GM19193 (cell line): ENCODE measurements around the gene ATP2B1.

Experiments
- POLR2A ChIP-seq: IDR thresholded peaks from 4 replicates; pipeline ENCODE4 v1.6.1; 2011; ENCODE audit not compliant: insufficient read depth, insufficient read length; ENCODE audit errors: extremely low read depth

The ATP2B1 gene

DNA sequence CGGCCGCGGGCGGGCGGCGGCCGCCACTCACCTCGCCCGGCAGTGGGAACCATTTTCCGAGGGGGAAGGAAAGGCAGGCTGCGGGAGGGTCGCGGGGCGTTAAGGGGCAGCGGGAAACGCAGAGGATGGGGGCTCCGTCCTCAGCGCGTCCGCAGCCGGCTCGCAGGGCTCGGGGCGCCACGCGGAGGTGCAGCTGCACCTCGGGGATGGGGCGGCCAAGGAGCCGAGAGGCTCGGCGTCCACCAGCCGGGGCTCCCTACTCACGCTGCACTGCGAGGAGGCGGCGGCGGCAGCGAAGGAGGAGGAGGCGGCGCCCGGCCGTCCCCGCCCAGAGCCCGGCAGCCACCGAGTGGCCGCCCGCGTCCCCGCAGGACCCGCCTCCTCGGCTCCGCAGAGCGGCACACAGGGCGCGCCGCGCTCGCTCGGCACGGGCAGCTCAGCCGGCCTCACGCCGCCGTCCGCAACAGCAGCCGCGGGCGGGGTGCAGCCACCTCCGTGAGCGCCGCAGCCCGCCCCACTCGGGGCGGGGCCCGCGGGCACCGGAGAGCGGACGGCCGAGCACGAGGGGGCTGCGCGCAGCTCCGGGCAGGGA, at the start of gene ATP2B1:
ATP2B1 (minus strand) TSS at position 274 of the 592 bp plus-strand sequence. CDS start 52,952 bp downstream, outside the sequence.
- peak; percentile 96 for TF ChIP-seq POLR2A

DNA sequence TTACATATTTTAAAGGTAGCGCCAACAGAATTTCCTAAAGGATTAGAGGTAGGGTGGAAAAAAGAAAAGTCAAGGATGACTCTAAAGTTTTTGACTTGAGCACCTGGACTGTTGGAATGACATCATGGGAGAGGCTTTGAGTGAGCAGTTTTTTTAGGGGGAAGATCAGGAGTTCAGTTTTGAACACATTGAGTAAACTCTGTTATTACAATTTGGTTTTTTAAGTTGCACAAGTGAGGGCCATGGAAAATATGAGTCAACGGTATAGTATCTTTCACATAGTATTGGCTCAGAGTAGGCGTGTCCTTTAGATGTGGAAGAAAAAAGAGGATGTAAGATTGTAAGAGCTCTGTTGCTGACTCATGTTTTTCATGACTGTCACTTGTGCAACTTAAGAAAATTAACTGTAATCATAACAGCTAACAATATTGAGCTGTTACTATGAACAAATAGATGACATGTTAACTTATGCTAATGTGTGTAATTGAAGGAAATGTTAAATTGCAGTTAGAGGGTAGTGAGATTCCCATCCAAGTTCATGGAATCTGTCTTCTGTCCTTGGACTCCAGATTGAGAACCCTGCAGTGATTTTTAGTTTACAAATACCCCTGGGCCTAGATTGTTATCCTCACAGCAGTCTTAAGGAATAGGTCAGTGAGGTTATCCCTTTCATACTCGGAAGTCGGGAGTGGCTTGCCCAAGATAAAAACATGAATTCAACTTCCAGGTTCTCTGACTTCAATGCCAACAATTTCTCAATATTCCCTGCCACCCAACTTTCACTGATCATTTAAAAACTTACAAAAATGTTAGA, 48.2 kb upstream of the ATP2B1 start:
- no peak for TF ChIP-seq POLR2A

DNA sequence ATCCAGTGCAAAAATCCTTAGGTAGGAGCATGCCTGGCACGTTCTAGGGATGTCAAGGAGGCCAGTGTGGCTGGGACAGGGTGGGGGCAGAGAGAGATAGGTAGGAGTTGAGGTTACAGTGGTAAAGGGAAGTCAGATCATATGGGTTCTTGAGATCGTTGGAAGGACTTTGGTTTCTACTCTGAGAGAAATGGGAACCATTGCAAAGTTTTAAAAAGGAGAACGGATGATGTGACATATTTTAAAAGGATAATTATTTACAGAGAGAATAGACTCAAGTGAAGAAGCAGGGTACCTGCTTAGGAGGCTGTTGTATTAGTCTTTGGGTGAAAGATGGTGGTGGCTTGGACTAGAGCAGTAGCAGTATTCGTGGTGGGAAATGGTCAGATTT, 47.6 kb upstream of the ATP2B1 start:
- no peak for TF ChIP-seq POLR2A

DNA sequence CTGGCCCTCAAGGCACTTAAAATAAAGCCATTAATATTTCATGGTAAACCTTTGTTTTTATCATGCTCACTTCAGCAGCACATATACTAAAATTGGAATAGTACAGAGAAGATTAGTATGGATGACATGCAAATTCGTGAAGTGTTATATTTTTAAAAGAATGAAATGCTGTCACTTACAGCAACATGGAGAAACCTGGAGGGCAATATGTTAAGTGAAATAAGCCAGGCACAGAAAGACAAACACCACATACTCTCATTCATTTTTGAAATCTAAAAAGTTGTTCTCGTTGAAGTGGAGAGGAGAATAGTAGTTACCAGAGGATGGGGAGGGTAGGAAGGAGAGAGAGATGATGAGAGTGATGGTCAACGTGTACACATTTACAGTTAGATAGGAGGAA, 45.4 kb upstream of the ATP2B1 start:
- TF ChIP-seq POLR2A = no peak

DNA sequence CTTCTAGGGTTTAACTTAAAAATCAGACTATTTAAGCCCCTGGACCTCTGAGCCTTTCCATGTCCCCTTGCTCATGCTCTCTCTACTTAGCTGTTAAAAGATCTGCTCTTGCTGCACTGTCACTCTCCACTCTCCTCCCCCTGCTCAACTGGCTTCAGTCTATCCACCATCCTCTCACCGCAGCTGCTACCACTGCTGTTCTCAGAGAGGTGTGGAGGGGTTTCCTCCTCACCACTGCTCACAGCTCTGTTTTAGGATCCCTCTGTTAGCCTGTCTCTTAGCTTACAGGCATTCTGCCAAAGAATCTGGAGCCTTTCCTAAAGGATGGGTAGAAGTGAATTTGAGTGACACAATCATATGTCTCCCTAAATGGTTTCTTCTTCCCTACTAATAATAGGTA, 43.7 kb upstream of the ATP2B1 start:
- no peak for TF ChIP-seq POLR2A

DNA sequence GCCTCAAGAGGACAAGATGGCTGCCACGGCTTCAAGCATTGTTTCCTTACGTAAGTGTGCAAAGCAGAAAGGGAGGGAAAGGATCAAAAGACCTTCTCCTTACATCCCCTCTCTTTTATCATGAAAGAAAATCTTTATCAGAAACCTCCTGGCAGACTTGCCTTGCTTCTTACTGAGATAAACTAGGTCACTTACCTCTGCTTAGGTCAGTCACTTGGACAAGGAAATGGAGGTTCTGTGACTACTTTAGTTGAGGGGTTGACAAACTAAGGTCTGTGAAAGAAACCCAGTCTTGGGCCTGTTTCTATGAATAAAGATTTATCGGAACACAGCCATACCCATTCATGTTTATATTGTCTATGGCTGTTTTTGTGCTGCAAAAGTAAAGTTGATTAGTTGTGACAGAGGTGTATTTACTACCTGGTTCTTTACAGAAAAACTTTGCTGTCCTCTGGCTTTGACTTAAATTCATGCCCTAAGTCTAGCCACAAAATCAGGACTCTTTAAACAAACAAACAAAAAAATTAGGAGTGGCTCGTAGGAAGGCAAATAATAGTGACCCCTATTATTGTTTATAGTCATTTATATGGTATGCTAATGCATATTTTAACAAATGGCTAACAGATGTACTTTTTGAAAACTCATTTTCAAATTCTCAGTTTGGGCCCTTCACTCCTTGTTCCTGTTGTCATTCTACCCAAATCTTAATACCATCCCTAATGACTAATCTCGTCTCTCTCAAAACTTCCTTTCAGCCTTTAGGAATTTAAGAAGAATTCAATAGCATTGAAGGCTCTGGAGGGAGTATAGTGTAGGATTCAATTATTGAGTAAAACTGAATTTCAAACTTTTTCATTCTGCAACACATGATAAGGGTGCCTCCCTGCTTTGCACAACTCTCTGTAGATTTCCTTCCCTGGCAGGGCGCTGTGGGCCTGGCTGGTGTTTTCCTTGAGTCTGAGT, 42.0 kb upstream of the ATP2B1 start:
- no peak for TF ChIP-seq POLR2A

DNA sequence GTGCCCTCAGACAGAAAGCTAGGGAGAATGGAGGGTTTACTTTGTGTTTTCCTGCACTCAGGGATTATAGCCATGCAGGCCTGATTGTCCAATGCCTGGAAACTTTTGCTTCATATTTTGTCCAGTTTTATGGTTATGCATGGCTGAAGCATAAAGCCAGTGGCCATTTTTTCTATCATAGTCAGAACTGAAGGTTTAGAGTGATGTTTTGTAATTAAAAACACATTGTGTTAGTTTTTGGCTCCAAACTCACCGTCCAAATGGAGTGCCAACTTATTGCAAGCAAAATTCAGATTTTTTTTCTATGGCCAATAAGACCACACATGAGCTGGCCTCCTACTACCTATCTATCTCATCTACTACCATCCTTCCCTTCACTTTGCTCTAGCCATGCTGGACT, 40.2 kb upstream of the ATP2B1 start:
- no peak for TF ChIP-seq POLR2A

DNA sequence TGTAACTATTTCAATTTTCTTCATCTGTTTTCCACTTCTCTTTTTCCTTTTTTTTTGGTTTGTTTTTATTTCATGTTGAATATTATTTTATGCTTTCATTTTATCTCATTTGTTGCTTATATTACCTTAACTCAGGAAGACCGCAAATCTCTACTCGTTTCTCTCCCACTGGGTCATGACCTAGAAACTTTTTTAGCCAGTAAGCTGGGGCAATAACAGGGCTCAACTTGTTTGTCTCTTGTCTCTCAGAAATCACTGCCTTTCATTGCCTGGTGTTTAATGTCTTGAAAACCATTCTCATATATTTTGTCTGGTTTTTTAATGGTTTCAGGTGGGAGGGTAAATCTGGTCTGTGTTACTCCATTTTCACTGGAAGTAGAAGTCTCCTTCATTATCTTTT, 36.6 kb upstream of the ATP2B1 start:
- TF ChIP-seq POLR2A = no peak

DNA sequence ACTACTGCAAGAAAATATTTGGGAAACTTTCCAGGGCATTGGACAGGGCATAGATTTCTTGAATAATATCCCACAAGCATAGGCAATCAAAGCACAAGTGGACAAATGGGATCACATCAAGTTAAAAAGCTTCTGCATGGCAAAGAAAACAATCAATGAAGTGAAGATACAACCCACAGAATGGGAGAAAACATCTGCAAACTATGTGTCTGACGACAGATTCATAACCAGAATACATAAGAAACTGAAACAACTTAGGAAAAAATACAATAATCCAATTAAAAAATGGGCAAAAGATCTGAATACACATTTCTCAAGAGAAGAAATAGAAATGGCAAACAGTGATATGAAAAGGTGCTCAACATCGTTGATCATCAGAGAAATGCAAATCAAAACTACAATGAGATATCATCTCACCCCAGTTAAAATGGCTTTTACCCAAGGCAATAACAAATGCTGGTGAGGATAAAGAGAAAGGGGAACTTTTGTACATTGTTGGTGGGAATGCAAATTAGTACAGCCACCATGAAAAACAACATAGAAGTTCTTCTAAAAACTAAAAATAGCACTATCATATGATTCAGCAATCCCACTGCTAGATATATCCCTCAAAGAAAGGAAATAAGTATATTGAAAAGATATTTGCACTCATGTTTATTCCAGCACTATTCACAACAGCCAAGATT, 33.8 kb upstream of the ATP2B1 start:
- no peak for TF ChIP-seq POLR2A

DNA sequence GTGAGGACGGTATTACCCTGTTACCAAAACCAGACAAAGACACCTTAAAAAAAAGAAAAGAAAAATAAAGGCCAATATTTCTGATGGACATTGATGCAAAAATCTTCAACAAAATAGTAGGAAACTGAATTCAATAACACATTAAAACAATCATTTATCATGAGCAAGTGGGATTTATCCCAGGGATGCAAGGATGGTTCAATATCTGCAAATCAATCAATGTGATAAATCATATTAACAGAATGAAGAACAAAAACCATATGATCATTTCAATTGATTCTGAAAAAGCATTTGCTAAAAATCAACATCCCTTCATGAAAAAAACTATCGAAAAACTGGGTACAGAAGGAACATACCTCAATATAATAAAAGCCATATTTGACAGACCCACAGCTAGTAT, 32.3 kb upstream of the ATP2B1 start:
- no peak for TF ChIP-seq POLR2A

DNA sequence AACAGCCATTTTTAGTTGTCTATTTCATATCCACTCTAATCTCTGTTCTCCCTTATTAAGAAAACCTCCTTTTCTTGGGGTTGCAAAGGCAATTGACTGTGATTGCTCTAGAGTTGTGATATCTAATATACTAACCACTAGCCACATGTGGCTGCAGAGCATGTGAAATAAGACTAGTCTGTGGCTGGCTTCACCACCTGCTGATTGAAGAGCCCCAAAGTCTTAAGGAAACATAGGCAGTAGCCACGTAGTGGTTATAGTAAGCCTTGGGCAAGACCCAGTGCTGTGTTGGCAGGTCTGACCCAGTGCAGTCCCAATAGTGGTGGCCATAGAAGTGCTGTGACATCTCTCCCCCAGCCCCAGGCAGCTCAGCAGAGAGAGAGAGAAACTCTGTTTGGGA, 28.4 kb upstream of the ATP2B1 start:
- TF ChIP-seq POLR2A = no peak

DNA sequence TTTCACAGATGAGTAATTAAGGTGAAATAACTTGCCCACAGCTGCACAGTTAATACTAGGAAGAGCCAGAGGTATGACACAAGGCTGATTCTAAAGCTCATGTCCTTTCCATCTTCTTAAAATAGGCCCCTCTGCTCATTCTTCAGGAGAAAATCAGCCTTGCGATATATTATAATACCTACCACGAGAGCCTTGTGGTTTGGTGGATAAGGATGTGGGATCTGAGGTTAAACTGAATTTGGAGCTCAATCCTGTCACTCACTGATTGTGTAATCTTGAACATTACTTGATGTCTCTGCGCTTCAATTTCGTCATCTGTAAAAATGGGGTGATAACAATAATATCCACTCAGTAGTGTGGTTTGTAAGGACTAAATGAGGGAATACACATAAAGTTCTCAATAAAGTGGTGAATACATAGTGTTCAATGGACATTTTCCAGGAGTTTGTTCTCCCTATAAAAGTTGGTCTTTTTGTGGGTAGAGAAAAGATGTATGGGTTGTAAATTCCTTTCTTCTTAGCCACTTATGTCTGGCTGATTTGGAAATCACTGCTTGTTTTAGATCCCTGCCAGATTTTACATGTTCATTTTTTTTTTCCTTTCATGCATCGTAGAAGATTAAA, 25.1 kb upstream of the ATP2B1 start:
- TF ChIP-seq POLR2A = no peak

DNA sequence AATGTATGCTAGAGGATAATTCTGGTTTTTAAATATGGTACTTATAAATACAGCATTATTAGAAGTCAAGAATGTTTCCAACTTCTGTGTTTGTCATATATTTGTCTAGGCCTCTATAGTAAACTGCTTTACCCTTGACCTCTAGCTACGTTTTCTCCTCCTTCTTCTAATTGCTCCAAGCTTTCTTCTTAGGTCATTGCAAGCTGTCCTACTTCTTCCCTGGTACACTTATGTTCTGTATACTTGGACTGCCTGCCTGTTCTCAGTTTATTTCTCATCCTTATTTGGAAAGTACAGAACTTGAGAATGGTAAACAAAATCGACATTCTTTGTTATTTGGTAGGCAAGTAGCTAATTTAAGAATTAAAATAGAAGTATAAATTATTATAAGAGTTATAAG, 23.9 kb upstream of the ATP2B1 start:
- TF ChIP-seq POLR2A = no peak

DNA sequence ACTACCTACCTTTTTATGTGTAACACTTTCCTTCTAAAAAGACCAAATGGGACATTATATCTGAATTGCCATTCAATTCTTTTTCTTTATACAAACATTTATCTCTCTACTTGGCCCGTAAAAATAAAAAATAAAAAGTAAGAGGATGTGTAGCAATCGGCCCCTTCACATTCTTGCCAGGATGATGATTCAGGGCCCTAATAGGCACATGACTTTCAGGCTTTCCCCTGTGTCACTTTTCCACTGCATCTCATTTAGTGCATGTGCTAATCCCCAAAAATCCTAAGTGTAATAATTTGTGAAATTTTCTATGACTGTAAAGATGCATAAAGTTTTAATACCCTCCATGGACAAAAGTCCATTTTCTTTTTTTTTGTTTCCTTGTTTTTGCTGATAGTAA, 23.0 kb upstream of the ATP2B1 start:
- no peak for TF ChIP-seq POLR2A

DNA sequence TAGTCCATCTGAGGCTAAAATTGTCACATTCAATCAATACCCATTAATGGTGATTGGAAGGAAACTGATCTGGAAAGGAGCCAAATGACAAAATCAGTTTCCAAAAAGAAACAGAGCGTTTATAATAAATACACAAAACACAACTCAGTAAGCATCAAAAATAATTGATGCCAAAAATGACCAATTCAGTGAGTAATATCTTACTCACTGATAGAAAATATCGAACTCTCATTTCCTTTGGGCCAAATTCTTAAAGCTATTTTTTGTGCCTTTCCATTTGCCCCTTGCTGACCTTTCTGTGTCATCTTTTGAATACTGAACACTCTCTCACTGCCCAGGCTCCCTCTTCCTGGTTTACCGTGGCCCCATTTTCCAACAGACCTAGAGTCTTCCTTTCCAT, 22.5 kb upstream of the ATP2B1 start:
- no peak for TF ChIP-seq POLR2A

DNA sequence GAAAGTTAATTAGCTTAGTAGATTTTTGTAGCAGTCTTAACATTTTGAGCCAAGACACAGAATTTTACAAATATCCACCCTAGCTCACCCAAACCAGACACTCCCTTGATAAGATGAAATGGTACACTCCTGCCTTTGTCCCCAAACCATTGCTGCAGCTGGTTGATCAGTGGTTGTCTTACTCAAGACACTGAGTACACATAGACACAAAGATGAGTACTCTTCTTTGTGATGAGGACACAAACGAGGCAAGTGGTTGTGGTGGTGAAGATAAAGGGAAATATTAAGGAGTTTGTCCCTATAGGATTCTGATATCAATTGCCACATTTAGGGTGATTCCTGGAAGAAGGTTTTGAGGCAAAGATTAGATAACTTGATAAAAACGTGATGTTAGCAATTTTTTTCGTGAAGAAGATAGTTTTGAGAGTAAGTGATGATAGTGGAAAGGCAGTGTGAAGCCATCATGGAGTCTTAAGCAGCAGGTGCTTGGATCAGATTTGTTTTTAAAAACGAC, 21.4 kb upstream of the ATP2B1 start:
- no peak for TF ChIP-seq POLR2A
